Mucosa of descending colon (tissue), 3 donors: ENCODE results near the gene APOLD1. TPM values are rescaled to one million over a fixed set of nuclear protein-coding genes. Genes with fewer than 3 reads are reported as not detected.
"Not testable (repeated sequence)": the region's sequence is repeated elsewhere in the genome, so short reads cannot be mapped to it uniquely, and the experiment has no call there.

Experiments
- ATAC-seq: fragments of 200-7000 bp; cut with Tn5 transposase; one replicate; pipeline ENCODE4 v1.9.1; 2020; ENCODE audit warnings: mild to moderate bottlenecking, moderate library complexity
- DNase-seq, 3 donors: peaks; one replicate each; pipeline ENCODE4 v3.0.0-alpha.2; 2020
- H3K36me3 ChIP-seq: fragments of 200-600 bp; one replicate; pipeline ENCODE4 v1.8.0; 2021; ENCODE audit warnings: low read depth, mild to moderate bottlenecking
- H3K4me1 ChIP-seq: fragments of 200-600 bp; one replicate; pipeline ENCODE4 v1.8.0; 2021; ENCODE audit warnings: low read depth, mild to moderate bottlenecking
- H3K4me3 ChIP-seq: fragments of 200-600 bp; one replicate; pipeline ENCODE4 v1.8.0; 2021; ENCODE audit warnings: mild to moderate bottlenecking
- H3K9me3 ChIP-seq: fragments of 200-600 bp; one replicate; pipeline ENCODE4 v1.8.0; 2021; ENCODE audit warnings: mild to moderate bottlenecking
- intact Hi-C, 2 donors: fragments of 100-400 bp; cut with DNase I in 1 of 2; cut with micrococcal nuclease in 1 of 2; formaldehyde crosslinking; loops; one replicate each; pipeline versions ENCODE4 v1.11.0 to v1.11.1; 2022; cut with DNase I, micrococcal nuclease
- total RNA-seq, 3 donors: library from RNA; stranded (reverse); fragmentation: NEBNext Ultra II Directional in 2 of 3; extraction: Animal tissue kit (Norgen Biotek cat#: 25700) in 2 of 3; gene quantifications; one replicate each; pipeline versions ENCODE4 v1.2.1 to v1.2.4, GENCODE V29; 2021 to 2023
- TF ChIP-seq, protein P1 (sequence below): fragments of 200-600 bp; IDR thresholded peaks from one replicate; pipeline ENCODE4 v1.8.0; 2022; ENCODE audit warnings: antibody characterized with exemption, mild to moderate bottlenecking
- donor health status: DM: no; HTN: no; CAD: no; lungs with moderate emphysema.
- donor health status: DM: no; HTN: no; CAD: no.
- donor health status: DM: no; HTN: yes; CAD: no.

The APOLD1 gene
- total RNA-seq, 3 donors from 2014 or later = 0.93 to 12.9 (median 5.0) TPM

DNA sequence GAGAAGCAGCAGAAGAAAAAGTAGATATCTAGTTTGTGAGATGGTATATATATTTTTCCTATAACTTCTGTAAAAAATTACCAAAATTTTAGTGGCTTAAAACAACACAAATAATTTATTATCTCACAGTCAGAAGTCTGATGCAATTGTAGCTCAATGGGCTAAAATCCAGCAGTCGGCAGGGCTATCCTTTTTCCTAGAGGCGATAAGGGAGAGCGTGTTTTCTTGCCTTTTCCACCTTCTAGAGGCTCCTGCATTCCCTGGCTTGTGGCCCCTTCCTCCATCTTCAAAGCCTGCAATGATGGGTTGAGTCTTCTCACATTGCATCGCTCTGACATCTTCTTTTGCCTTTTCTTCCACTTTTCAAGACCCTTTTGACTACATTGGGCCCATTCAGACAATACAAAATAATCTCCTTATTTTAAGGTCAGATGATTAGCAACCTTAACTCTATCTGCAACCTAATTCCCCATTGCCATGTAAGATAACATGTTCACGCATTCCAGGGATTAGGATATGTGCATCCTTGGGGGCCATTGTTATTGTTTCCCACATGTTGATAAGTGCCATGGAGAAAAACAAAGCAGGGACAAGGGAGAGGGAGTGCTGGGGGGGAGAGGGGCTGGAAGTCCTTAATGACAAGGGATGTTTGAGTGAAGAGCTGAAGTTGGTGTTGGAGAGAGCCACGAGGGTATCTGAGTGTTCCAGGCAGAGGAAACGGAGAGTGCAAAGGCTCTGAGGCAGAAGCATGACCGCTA, 13.9 kb downstream of the APOLD1 start:
- TF ChIP-seq, protein P1, sequence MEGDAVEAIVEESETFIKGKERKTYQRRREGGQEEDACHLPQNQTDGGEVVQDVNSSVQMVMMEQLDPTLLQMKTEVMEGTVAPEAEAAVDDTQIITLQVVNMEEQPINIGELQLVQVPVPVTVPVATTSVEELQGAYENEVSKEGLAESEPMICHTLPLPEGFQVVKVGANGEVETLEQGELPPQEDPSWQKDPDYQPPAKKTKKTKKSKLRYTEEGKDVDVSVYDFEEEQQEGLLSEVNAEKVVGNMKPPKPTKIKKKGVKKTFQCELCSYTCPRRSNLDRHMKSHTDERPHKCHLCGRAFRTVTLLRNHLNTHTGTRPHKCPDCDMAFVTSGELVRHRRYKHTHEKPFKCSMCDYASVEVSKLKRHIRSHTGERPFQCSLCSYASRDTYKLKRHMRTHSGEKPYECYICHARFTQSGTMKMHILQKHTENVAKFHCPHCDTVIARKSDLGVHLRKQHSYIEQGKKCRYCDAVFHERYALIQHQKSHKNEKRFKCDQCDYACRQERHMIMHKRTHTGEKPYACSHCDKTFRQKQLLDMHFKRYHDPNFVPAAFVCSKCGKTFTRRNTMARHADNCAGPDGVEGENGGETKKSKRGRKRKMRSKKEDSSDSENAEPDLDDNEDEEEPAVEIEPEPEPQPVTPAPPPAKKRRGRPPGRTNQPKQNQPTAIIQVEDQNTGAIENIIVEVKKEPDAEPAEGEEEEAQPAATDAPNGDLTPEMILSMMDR = no peak

DNA sequence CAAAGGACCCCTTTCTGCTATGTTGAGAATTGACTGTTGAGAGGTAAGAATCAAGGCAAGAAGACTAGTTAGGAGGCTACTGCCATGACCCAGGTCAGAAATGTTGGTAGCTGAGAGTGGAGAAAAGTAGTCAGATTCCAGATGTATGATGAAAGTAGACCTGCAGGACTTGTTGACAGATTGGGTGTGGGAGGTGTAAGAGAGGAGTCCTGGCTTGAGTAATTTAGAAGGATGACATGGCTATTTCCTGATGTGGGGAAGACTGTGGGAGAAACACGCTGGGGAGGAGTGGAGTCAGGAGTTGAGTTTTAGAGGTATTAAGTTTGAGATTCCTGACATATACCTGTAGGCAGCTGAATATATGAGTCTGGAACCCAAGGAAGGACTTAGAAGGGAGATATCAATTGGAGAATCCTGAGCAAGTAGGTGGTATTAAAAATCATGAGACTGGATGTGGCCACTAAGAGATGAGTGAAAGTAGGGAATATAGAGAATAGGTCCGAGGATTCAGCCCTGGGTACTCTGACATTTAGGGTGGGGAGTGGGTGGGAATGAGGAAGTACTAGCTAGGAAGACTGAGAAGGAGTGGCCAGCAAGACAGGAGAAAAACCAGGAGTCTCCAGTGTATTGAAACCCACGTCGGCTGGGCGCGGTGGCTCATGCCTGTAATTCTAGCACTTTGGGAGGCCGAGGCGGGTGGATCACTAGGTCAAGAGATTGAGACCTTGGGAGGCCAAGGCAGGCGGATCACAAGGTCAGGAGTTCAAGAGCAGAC, 15.1 kb downstream of the APOLD1 start:
- DNase-seq (no peak), ATAC-seq (no peak)
- intact Hi-C loops = no loop called here

More for the DNA sequence above, 13.9 kb downstream of the APOLD1 start:
- DNase-seq (no peak), ATAC-seq (no peak)
- Histone ChIP-seq H3K4me1 (peaks cover 15% of the 10 kb centered on the region), H3K9me3 (no peaks in the 10 kb centered on the region), H3K4me3 (no peak overlapping the region), H3K36me3 (peaks cover 5% of the 10 kb centered on the region)
- intact Hi-C loops = no loop called here

DNA sequence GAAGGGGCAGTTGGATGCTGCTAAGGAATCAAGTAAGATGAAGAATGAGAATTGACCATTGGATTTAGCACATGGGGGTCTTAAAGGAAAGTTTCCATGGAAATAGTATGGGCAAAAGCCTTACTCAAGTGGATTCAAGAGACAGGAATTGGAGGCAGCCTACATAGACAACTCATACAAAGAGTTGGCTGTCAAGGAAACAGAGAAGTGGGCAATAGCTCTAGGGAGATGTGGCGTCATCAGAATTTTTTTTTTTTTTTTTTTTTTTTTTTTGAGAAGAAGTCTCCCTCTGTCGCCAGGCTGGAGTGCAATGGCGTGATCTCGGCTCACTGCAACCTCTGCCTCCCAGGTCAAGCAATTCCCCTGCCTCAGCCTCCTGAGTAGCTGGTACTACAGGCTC, 16.2 kb downstream of the APOLD1 start:
- ATAC-seq, H3K36me3 ChIP-seq, H3K9me3 ChIP-seq, H3K4me3 ChIP-seq, DNase-seq, intact Hi-C loops: not testable (repeated sequence)
- H3K4me1 ChIP-seq = peaks cover 17% of the 10 kb centered on the region

More for the DNA sequence above, 15.1 kb downstream of the APOLD1 start:
- TF ChIP-seq, protein P1 = no peak
- Histone ChIP-seq H3K36me3 (peaks cover 5% of the 10 kb centered on the region), H3K9me3 (no peaks in the 10 kb centered on the region), H3K4me3 (no peak overlapping the region), H3K4me1 (peaks cover 17% of the 10 kb centered on the region)

DNA sequence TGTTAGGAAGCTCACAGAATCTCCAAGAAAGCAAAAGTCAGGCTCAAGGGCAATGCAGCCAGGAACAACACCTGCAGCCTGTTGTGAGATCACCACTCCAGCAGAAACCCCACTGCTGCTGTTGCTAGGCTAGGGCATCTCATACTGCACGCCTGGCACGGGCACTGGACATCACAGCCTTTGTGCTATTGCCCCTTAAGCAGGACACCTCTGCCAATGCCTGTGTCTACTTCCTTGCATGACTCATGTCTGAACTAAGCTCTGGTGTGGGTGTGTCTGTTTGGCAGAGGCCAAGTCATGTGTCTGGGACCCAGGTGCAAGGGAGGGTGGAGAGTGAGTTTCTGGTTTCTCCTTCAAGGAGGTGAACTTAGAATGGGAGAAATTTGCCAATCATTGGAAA, 17.7 kb downstream of the APOLD1 start:
- intact Hi-C loops = no loop called here
- Histone ChIP-seq H3K9me3 (no peaks in the 10 kb centered on the region), H3K4me3 (no peak overlapping the region), H3K36me3 (peaks cover 5% of the 10 kb centered on the region), H3K4me1 (peaks cover 25% of the 10 kb centered on the region)
- peak; percentile 95 for ATAC-seq
- TF ChIP-seq, protein P1 = no peak
- peak; percentile 80 to 89 (median 87) for DNase-seq

DNA sequence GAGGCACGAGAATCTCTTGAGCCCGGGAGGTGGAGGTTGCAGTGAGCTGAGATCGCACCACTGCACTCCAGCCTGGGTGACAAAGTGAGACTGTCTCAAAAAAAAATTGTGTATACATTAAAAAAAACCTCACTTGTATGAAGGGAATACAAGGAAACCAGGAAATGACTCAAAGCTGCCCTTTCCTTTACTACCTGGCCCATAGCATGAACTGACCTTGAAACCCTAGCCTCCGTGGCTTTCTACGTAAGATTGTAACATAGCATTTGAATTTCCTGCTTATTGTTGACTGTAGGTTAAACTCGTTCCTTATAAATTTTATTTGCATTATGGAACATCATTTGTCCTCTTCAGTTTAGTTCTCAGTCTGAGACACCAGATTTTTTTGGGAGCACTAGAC, 18.6 kb downstream of the APOLD1 start:
- DNase-seq (peak in 1 of 3 donors; percentile 65), ATAC-seq (peak; percentile 78)
- intact Hi-C loops = no loop called here
- TF ChIP-seq, protein P1 = no peak
- Histone ChIP-seq H3K4me1 (peaks cover 25% of the 10 kb centered on the region), H3K9me3 (no peaks in the 10 kb centered on the region), H3K36me3 (peaks cover 5% of the 10 kb centered on the region), H3K4me3 (no peak overlapping the region)

DNA sequence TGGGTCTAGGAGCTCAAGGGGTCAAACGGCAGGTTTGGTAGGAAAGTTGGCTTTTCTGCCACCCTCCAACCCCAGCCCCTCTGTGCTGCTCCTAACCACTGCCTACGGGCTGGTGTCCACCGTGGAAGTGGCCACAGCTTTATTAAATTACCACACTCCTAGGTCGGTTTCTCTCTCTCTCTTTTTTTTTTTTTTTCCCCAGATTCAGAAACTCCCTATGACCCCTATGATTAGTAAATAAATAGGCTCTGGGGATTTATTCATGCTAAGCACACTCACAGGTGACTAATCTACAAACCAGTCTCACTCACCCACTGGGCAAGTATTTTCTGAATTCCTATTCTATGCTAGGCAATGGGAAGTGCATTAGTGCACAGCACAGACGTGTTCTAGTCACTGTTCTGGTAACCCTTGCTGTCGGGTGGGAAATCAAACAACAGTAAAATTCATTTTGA, 19.0 kb downstream of the APOLD1 start:
- H3K4me1 ChIP-seq = peaks cover 25% of the 10 kb centered on the region
- TF ChIP-seq, protein P1 = no peak
- H3K4me3 ChIP-seq = no peak overlapping the region
- intact Hi-C loops = no loop called here
- ATAC-seq = no peak
- no peaks in the 10 kb centered on the region for H3K9me3 ChIP-seq
- no peak for DNase-seq
- peaks cover 5% of the 10 kb centered on the region for H3K36me3 ChIP-seq
